ENCODE measurements around the gene SHISA2.
"Not testable (repeated sequence)": the region's sequence is repeated elsewhere in the genome, so short reads cannot be mapped to it uniquely, and the experiment has no call there.

SHISA2 gene
- total RNA-seq: 2.1 to 4.5 (median 2.9) reads per million in 3 donors

- Histone ChIP-seq H3K9me3 (ENCODE audit: control insufficient read depth, low read length) (no peaks in the 10 kb centered on the region), H3K27me3 (replicated peaks; ENCODE audit: control insufficient read depth, insufficient read depth, low read length, poor library complexity, severe bottlenecking) (peaks cover 26% of the 10 kb centered on the region), H3K4me1 (ENCODE audit: control insufficient read depth, insufficient read depth, low read length, poor library complexity, severe bottlenecking) (peaks cover 14% of the 10 kb centered on the region), H3K4me3 (ENCODE audit: insufficient read depth, low read depth, low read length, poor library complexity, severe bottlenecking) (peak within 1 kb of the TSS; percentile 51), H3K27ac (ENCODE audit: insufficient read depth, low read length, poor library complexity, severe bottlenecking) (no peak within 1 kb of the TSS), H3K36me3 (ENCODE audit: control insufficient read depth, insufficient read depth, low read length) (no peaks in the 10 kb centered on the region)
- peak in 1 of 3 donors; percentile 13 for DNase-seq
These were observed at the start of gene SHISA2 for GRCh38 chr13:26051657-26052311. Gene SHISA2, minus strand, starts transcription at chr13:26052016. Its CDS starts 1,041 bp downstream, at chr13:26050975.

- no peak overlapping the region for H3K27ac ChIP-seq (ENCODE audit: insufficient read depth, low read length, poor library complexity, severe bottlenecking)
- H3K4me3 ChIP-seq (ENCODE audit: insufficient read depth, low read depth, low read length, poor library complexity, severe bottlenecking): no peak overlapping the region
These were observed 44.2 kb upstream of the SHISA2 start for GRCh38 chr13:26095846-26096610.

GRCh38 chr13:26095338-26095737 is 43.5 kb upstream of the SHISA2 start:
- H3K4me3 ChIP-seq (ENCODE audit: insufficient read depth, low read depth, low read length, poor library complexity, severe bottlenecking): no peak overlapping the region
- DNase-seq: no peak
- H3K4me1 ChIP-seq (ENCODE audit: control insufficient read depth, insufficient read depth, low read length, poor library complexity, severe bottlenecking): no peaks in the 10 kb centered on the region
- H3K27ac ChIP-seq (ENCODE audit: insufficient read depth, low read length, poor library complexity, severe bottlenecking): no peak overlapping the region
- no peaks in the 10 kb centered on the region for H3K27me3 ChIP-seq (replicated peaks; ENCODE audit: control insufficient read depth, insufficient read depth, low read length, poor library complexity, severe bottlenecking)
- no peaks in the 10 kb centered on the region for H3K9me3 ChIP-seq (ENCODE audit: control insufficient read depth, low read length)
- no peaks in the 10 kb centered on the region for H3K36me3 ChIP-seq (ENCODE audit: control insufficient read depth, insufficient read depth, low read length)

More at GRCh38 chr13:26095846-26096610, 44.2 kb upstream of the SHISA2 start:
- Histone ChIP-seq H3K36me3 (ENCODE audit: control insufficient read depth, insufficient read depth, low read length) (no peaks in the 10 kb centered on the region), H3K27me3 (replicated peaks; ENCODE audit: control insufficient read depth, insufficient read depth, low read length, poor library complexity, severe bottlenecking) (no peaks in the 10 kb centered on the region), H3K9me3 (ENCODE audit: control insufficient read depth, low read length) (no peaks in the 10 kb centered on the region), H3K4me1 (ENCODE audit: control insufficient read depth, insufficient read depth, low read length, poor library complexity, severe bottlenecking) (no peaks in the 10 kb centered on the region)
- no peak for DNase-seq

GRCh38 chr13:26076821-26077220 is 25.0 kb upstream of the SHISA2 start:
- not testable (repeated sequence) for H3K9me3 ChIP-seq (ENCODE audit: control insufficient read depth, low read length); H3K36me3 ChIP-seq (ENCODE audit: control insufficient read depth, insufficient read depth, low read length); H3K27me3 ChIP-seq (replicated peaks; ENCODE audit: control insufficient read depth, insufficient read depth, low read length, poor library complexity, severe bottlenecking); H3K4me3 ChIP-seq (ENCODE audit: insufficient read depth, low read depth, low read length, poor library complexity, severe bottlenecking); DNase-seq; H3K4me1 ChIP-seq (ENCODE audit: control insufficient read depth, insufficient read depth, low read length, poor library complexity, severe bottlenecking); H3K27ac ChIP-seq (ENCODE audit: insufficient read depth, low read length, poor library complexity, severe bottlenecking)

- Histone ChIP-seq H3K36me3 (ENCODE audit: control insufficient read depth, insufficient read depth, low read length) (no peaks in the 10 kb centered on the region), H3K27ac (ENCODE audit: insufficient read depth, low read length, poor library complexity, severe bottlenecking) (no peak overlapping the region), H3K4me1 (ENCODE audit: control insufficient read depth, insufficient read depth, low read length, poor library complexity, severe bottlenecking) (no peaks in the 10 kb centered on the region), H3K27me3 (replicated peaks; ENCODE audit: control insufficient read depth, insufficient read depth, low read length, poor library complexity, severe bottlenecking) (peaks cover 6% of the 10 kb centered on the region), H3K9me3 (ENCODE audit: control insufficient read depth, low read length) (no peaks in the 10 kb centered on the region), H3K4me3 (ENCODE audit: insufficient read depth, low read depth, low read length, poor library complexity, severe bottlenecking) (no peak overlapping the region)
- no peak for DNase-seq
These were observed 23.7 kb upstream of the SHISA2 start for GRCh38 chr13:26075498-26075897.

- Histone ChIP-seq H3K36me3 (ENCODE audit: control insufficient read depth, insufficient read depth, low read length) (no peaks in the 10 kb centered on the region), H3K4me3 (ENCODE audit: insufficient read depth, low read depth, low read length, poor library complexity, severe bottlenecking) (no peak overlapping the region)
These were observed 22.9 kb upstream of the SHISA2 start for GRCh38 chr13:26074706-26075105.

GRCh38 chr13:26072335-26072734 is 20.5 kb upstream of the SHISA2 start:
- not testable (repeated sequence) for H3K4me3 ChIP-seq (ENCODE audit: insufficient read depth, low read depth, low read length, poor library complexity, severe bottlenecking); H3K27me3 ChIP-seq (replicated peaks; ENCODE audit: control insufficient read depth, insufficient read depth, low read length, poor library complexity, severe bottlenecking); H3K36me3 ChIP-seq (ENCODE audit: control insufficient read depth, insufficient read depth, low read length); H3K4me1 ChIP-seq (ENCODE audit: control insufficient read depth, insufficient read depth, low read length, poor library complexity, severe bottlenecking); DNase-seq; H3K27ac ChIP-seq (ENCODE audit: insufficient read depth, low read length, poor library complexity, severe bottlenecking); H3K9me3 ChIP-seq (ENCODE audit: control insufficient read depth, low read length)

More at GRCh38 chr13:26074706-26075105, 22.9 kb upstream of the SHISA2 start:
- DNase-seq: no peak
- no peaks in the 10 kb centered on the region for H3K4me1 ChIP-seq (ENCODE audit: control insufficient read depth, insufficient read depth, low read length, poor library complexity, severe bottlenecking)
- H3K27me3 ChIP-seq (replicated peaks; ENCODE audit: control insufficient read depth, insufficient read depth, low read length, poor library complexity, severe bottlenecking): peaks cover 6% of the 10 kb centered on the region
- H3K9me3 ChIP-seq (ENCODE audit: control insufficient read depth, low read length): no peaks in the 10 kb centered on the region
- no peak overlapping the region for H3K27ac ChIP-seq (ENCODE audit: insufficient read depth, low read length, poor library complexity, severe bottlenecking)

GRCh38 chr13:26071691-26072090 is 19.9 kb upstream of the SHISA2 start:
- Histone ChIP-seq H3K36me3 (ENCODE audit: control insufficient read depth, insufficient read depth, low read length) (no peaks in the 10 kb centered on the region), H3K4me3 (ENCODE audit: insufficient read depth, low read depth, low read length, poor library complexity, severe bottlenecking) (no peak overlapping the region), H3K27me3 (replicated peaks; ENCODE audit: control insufficient read depth, insufficient read depth, low read length, poor library complexity, severe bottlenecking) (peaks cover 6% of the 10 kb centered on the region), H3K9me3 (ENCODE audit: control insufficient read depth, low read length) (no peaks in the 10 kb centered on the region), H3K4me1 (ENCODE audit: control insufficient read depth, insufficient read depth, low read length, poor library complexity, severe bottlenecking) (no peaks in the 10 kb centered on the region), H3K27ac (ENCODE audit: insufficient read depth, low read length, poor library complexity, severe bottlenecking) (no peak overlapping the region)
- no peak for DNase-seq

- H3K27ac ChIP-seq (ENCODE audit: insufficient read depth, low read length, poor library complexity, severe bottlenecking); H3K27me3 ChIP-seq (replicated peaks; ENCODE audit: control insufficient read depth, insufficient read depth, low read length, poor library complexity, severe bottlenecking); H3K4me1 ChIP-seq (ENCODE audit: control insufficient read depth, insufficient read depth, low read length, poor library complexity, severe bottlenecking); H3K36me3 ChIP-seq (ENCODE audit: control insufficient read depth, insufficient read depth, low read length); H3K4me3 ChIP-seq (ENCODE audit: insufficient read depth, low read depth, low read length, poor library complexity, severe bottlenecking); H3K9me3 ChIP-seq (ENCODE audit: control insufficient read depth, low read length); DNase-seq: not testable (repeated sequence)
These were observed 17.8 kb upstream of the SHISA2 start for GRCh38 chr13:26069642-26070041.

GRCh38 chr13:26068372-26068771 is 16.6 kb upstream of the SHISA2 start:
- not testable (repeated sequence) for H3K9me3 ChIP-seq (ENCODE audit: control insufficient read depth, low read length); DNase-seq; H3K27ac ChIP-seq (ENCODE audit: insufficient read depth, low read length, poor library complexity, severe bottlenecking); H3K27me3 ChIP-seq (replicated peaks; ENCODE audit: control insufficient read depth, insufficient read depth, low read length, poor library complexity, severe bottlenecking); H3K4me1 ChIP-seq (ENCODE audit: control insufficient read depth, insufficient read depth, low read length, poor library complexity, severe bottlenecking); H3K4me3 ChIP-seq (ENCODE audit: insufficient read depth, low read depth, low read length, poor library complexity, severe bottlenecking); H3K36me3 ChIP-seq (ENCODE audit: control insufficient read depth, insufficient read depth, low read length)
